Epidermal melanocyte (primary cell): Measurements from ENCODE around the gene PCK1.
A peak's percentile ranks its signal among the peaks of the same experiment; 100 is the strongest.
"Not testable (repeated sequence)": the region's sequence is repeated elsewhere in the genome, so short reads cannot be mapped to it uniquely, and the experiment has no call there.

Source experiments
- DNase-seq: peaks from one replicate; pipeline ENCODE4 v3.0.0; 2011; ENCODE audit warnings: low spot score; ENCODE audit not compliant: insufficient read length

Gene PCK1

DNA sequence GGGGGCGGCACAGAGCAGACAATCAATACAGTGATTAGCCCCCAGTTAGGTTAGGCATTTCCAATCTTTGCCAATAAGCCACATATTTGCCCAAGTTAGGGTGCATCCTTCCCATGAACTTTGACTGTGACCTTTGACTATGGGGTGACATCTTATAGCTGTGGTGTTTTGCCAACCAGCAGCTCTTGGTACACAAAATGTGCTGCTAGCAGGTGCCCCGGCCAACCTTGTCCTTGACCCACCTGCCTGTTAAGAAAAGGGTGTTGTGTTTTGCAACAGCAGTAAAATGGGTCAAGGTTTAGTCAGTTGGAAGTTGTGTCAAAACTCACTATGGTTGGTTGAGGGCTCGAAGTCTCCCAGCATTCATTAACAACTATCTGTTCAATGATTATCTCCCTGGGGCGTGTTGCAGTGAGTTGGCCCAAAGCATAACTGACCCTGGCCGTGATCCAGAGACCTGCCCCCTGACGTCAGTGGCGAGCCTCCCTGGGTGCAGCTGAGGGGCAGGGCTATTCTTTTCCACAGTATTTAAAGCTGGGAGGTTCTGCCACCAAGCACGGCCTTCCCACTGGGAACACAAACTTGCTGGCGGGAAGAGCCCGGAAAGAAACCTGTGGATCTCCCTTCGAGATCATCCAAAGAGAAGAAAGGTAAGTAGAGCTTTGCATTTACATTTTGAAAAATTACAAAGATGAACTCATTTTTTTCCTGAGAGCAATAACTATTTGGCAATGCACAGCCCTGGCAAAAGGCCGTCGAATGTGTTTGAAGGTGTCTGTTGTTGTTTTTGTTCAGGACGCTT lies at the start of gene PCK1:
TSS of gene PCK1 (plus strand) at position 557 of the 802 bp plus-strand sequence. CDS start 302 bp downstream, outside the sequence.
- no peak for DNase-seq

DNA sequence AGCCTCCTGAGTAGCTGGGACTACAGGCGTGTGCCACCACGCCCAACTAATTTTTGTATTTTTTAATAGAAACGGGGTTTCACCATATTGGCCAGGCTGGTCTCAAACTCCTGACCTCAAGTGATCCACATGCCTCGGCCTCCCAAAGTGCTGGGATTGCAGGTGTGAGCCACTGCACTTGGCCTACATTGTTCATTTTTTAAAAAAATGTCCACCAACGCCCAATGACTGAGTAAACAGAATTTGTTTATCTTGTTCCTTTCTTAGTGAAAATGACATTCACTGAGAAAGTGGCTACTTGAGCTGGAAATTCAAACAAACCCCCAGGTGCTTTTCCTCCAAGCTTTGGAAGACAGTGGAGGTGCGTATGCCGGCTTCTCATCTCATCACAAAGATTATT lies 49.2 kb upstream of the PCK1 start:
- DNase-seq: not testable (repeated sequence)

DNA sequence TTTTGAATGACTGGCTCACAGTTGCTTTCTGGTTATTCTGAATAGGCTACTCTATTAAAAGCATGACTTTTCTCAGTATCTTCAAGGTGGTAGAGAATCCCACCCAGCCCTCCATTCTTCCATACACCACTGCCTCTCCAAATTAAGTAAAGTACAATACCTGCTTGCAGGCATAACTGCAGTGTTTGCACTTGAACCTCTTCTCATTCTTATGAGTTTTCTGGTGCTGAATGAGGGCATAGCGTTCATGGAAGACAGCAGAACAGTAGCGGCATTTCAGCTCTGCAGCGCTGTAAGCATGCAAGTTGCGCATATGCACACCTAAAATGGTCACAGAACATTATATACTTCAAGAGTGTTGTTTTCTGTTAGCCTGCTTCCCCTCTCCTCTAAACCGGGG lies 48.5 kb upstream of the PCK1 start:
- no peak for DNase-seq

DNA sequence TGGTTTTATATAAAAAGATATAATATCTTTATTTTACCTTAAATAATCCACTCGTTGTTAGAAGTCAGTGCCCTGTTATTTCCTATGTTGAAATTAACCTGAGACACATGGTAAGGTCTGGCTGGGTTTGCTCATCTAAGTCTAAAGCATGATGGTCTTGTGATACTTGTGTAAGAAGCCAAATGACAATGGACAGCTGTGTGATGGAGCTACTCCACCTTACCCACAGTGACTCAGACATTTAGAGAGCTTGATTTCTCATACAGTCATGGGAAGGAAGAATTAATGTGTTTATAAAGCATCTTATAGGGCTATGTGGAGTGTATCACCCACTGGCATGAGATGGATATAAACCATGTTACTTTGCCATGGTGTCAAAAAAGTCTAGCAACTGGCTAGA lies 47.7 kb upstream of the PCK1 start:
- DNase-seq: no peak

DNA sequence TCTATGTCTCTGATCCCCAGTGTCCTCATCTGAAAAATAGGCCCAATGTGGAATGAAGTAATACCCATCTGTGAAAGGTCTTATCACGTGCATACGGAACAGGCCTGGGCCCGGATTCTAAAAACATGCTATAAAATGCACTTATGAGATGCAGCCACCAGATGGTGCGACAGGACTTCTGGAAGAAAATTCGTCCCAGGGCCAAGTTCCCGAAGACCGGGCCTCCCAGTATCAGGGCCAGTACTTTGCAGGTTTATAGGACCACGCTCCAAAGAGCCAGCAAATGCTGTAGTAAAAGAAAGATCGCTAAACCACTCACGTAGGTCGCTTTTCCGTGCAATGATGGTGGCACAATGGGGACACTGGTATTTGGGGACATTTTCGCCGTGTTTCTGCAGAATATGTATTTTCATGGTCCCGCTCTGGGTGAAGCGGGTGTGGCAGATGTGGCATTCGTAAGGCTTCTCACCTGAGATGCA lies 46.6 kb upstream of the PCK1 start:
- peak; percentile 77 for DNase-seq

DNA sequence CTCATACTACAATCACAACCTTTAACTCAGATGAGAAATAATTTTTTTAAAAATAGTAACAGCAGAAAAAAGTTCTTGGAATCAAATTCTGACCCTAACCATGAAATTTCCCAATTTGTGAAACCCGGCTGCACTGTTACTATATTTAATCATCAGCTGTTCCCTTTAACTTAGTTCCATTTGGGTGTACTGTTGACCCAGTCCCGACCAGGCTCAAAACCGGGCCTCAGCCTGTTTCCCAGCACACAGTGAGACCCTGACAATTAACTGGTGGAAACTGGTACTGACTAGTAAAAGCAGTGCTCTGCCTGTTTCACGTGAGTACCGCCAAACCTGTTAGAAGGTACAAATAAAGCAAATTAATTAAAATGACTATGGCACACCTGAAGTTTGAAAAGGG lies 43.0 kb upstream of the PCK1 start:
- DNase-seq: no peak

DNA sequence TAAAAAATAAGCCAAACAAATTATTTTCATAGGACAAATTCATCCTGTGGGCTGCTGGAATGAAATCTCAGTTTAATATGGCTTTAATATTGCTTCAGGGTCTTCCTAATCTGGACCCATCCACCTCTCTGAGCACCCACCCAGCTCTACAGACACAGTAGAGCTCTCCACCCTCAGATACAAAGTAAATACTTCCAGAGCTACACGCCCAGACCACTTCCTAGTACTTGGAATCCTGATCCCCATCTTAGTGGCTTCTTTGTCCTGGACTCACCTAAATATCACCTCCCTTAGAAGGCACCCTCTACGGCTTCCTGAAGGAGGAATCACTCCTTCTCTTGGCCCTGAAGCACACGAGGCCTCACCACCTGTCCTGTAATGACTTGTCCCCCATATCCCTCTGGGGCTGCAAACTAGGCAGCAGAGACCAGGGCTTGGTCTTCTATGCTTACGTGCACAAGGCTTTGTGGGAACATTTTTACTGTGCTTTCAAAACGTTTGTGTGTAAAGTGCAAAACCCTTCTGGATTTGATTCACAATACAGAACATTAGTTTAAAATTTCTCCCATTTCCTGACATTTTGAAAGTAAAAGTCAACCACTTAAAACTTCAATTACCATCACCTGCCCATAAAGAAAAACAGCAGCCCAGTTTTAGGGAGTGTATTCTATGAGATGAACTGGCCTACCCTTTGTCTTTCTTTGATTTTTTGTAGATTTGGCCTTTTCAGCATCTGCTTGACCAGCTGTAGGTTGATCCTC lies 38.4 kb upstream of the PCK1 start:
- DNase-seq: no peak

DNA sequence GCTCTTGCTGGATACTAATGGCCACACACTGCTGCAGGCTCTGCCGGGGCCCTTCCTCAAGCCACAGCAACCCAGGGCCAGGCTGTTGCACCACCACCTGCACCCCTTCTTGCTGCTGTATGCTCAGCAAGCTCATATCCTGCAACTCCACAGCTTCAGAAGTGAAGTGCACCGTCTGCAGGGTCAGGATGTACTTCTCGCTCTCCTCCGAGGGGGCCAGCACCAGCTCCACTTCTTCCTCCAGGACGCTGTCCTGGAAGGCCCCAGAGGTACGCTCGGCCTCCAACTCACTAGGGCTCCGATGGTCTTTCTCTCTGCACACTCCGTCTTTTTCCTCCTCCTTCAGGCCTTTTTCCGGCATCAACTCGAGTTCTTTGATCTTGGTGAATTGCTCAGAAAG lies 37.1 kb upstream of the PCK1 start:
- DNase-seq: no peak

DNA sequence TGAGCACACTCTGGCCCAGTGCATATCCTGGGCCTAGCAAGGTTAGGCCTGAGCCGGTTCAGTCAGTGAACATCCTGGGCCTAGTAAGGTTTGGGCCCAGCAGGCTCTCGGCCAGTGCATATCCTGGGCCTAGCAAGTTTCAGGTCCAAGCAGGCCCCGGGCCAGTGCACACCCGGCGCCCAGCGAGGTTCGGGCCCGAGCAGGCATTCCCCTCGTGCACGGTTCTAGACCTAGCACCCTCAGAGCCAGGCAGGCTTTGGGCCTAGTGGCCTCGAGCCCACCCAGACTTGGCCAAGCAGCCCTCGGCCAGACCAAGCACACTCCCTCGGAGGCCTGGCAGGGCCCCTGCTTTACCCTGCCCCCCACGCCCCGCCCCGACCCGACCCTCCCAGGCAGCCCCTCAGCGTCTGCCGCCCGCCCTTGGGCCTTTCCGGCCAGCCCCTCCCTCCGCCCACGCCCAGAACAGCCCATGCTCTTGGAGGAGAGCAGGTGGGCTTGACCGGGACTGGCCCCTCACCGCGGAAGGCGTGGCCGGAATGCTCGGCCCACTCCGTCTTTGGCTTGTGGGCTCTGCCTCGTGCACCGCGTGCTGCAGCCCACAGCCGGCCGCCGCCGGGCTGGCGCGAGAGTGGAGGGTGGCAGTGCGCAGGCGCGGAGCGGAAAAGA lies 36.3 kb upstream of the PCK1 start, which contains the start of gene CTCFL:
TSS of gene CTCFL (minus strand) at position 630 of the 666 bp plus-strand sequence. CDS start 935 bp downstream, outside the sequence.
- DNase-seq: no peak

DNA sequence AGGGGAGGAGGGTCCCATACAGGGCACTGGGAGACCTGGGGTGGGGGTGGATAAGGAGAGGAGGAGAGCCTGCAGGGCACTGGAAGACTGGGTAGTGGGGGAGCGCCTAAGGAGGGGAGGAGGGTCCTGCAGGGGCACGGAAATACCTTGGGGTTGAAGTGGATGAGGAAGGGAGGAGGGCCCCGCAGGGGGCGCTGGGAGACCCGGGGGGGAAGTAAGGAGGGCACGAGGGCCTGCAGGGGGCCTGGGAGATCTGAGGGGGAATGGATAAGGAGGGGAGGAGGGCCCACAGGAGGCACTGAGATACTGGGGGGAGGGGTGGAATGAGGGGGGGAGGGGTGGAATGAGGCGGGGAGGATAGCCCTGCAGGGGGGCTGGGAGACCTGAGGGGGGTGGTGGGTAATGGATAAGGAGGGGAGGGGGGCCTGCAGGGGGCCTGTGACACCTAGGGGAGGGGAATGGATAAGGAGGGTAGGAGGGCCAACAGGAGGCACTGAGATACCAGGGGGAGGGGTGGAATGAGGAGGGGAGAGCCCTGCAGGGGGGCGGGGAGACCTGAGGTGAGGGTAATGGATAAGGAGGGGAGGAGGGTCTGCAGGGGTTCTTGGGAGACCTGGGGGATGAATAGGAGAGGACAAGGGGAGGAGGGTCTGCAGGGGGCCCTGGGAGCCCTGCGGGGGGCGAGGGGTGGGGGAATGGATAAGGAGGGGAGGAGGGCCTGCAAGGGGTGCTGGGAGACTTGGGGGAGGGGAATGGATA lies 35.4 kb upstream of the PCK1 start:
- no peak for DNase-seq

DNA sequence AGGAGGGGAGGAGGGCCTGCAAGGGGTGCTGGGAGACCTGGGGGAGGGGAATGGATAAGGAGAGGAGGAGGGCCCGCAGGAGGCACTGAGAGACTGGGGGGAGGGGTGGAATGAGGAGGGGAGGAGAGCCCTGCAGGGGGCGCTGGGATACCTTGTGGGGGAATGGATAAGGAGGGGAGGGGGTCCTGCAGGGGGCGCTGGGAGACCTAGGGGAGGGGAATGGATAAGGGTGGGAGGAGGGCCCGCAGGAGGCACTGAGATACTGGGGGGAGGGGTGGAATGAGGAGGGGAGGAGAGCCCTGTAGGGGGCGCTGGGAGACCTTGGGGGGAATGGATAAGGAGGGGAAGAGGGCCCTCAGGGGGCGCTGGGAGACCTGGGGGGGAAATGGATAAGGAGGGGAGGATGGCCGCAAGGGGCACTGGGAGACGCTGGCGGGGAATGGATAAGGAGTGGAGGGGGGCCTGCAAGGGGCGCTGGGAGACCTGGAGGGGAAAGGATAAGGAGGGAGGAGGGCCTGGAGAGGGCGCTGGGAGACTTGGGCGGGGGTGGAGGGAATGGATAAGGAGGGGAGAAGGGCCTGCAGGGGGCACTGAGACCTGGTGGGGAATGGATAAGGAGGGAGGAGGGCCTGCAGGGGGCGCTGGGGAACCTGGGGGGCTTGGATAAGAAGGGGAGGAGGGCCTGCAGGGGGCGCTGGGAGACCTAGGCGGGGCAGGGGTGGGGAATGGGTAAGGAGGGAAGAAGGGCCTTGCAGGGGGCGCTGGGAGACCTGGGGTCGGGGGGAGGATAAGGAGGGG lies 34.6 kb upstream of the PCK1 start:
- no peak for DNase-seq

DNA sequence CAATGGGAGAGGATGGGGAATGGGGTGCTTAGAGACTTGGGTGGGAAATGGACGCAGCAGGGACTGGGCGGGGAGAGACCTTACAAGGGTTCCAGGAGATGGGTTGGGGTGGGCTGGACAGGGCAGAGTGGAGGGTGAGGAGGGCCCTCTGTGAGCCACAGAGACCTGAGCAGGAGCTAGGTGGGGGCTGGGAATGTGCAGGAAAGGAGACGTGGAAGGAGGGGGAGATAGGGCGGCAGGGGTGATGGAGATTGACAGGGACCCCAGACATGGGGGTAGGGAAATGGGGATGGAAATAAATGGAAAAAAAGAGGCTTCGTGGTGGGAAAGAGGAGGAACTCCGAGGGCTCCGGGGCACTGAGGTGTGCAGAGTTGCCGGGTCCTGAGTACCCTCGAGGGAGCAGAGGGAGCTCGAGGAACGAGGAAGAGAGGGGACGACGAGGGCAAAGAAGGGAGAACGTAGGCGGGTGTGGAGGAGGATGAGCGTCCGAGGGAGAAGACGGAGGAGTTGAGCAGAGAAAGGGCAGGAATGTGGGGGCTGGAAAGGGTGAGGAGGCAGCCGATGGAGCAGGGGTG lies 33.9 kb upstream of the PCK1 start:
- DNase-seq: no peak

DNA sequence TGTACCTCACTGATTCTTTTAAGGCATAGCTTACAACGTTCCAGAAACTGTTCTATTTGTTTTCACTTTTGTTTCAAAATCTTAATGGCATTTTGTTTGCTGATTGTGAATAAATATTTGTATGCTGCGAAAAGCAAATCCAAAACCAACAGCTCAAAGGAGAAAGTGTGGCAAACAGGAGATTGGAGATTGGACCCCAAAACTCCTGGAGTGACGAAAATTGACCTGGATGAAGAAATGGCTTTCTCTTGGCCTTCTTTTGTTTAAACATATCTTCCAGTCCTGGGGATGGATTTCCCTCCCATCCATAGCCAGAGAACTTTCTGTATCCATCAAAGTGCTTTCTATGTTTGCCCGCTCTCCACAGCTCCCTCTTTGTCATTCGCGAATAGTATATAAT lies 33.2 kb upstream of the PCK1 start:
- no peak for DNase-seq

DNA sequence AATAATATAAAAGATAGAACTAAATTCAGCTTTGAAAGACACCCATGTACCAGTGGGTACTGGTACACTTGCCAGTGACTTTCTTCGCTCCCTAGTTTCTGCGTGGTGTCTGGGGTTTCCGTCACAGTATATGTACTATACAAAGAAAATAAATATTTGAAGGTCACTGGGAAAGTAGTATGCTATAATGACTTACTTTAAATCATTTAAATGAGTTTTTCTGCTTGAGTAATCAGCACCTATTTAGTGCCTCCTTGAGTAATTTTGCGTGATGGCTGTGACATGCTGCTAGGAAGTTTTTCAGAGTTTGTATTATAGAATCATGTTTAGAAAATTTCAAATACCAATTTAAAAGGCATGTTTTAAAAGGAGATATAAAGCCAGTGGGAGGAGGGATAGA lies 32.8 kb upstream of the PCK1 start:
- DNase-seq: no peak

DNA sequence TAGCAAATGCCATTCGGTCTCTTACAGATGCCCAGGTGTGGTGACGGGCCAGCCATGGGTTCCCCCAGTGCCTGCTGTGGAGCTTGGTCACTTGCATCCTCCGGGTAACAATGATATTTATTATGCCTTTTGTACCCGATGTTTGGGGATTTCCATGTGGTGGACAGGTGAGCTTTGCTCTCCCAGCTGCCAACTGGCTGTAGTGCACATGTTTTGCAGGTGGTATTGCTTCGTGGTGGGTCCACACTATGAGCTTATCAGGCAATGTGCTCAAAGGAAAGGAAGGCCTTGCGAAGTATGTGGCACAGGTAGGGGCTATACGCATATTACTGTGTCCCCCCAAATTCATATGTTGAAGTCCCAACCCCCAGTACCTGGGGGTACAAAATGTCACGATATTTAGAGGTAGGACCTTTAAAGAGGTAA lies 31.7 kb upstream of the PCK1 start:
- no peak for DNase-seq

DNA sequence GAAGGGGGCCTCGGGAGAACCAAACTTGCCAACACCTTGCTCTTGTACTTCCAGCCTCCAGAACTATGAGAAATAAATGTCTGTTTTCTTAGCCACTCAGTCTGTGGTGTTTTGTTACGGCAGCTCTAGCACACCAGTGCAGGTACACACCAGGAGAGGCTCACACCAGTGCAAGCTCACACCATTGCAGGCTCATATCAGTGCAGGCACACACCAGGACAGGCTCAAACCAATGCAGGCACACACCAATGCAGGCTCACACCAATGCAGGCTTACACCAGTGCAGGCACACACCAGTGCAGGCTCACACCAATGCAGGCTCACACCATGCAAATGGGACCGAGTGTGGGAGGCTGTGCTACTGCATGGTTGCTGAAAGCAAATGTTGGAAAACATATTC lies 31.1 kb upstream of the PCK1 start:
- DNase-seq: no peak

DNA sequence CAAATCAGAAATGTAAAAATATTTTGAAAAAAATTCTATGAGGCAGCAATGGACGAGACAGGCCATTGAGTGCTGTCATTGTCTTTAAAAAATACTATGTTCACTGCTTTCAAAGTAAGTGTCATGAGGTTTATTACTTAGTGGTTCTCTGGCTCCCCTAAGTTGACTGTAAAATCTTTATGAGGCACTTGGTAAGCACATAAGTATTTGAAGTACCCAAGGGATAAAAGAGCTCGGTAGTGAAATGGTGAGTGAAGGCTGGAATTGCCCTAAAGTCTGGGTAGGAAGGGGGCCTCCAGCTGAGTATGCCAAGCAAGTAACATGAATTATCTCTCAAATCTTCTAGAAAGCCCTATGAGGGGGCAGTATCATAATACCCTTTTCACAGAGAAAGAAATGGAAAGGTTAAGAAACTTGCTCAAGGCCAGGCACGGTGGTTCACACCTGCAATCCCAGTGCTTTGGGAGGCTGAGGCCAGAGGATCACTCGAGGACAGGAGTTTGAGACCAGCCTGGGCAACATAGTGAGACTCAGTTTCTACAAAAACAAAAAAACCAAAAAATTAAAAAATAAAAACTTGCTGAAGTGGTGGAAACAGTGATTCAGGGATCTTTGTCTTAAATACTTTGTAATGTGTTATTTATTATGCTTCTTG lies 30.5 kb upstream of the PCK1 start:
- no peak for DNase-seq

DNA sequence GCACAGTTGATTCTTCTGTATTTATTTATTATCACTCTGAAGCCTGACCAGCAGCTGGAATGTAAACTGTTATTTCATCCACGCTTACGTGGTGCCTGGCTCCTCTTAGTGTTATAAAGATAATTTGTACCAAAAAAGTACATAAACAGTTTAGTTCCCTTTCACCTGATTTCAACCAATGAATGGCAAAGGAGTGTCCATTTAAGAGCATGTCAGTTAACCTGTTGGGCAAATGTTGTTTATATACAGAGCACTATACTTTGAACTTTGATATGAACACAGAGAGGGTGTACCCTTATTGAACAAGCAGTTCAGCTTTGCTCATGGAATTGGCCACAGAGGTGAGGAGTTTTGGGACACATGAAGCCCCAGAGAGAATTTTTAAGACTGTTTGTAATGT lies 28.8 kb upstream of the PCK1 start:
- DNase-seq: no peak

DNA sequence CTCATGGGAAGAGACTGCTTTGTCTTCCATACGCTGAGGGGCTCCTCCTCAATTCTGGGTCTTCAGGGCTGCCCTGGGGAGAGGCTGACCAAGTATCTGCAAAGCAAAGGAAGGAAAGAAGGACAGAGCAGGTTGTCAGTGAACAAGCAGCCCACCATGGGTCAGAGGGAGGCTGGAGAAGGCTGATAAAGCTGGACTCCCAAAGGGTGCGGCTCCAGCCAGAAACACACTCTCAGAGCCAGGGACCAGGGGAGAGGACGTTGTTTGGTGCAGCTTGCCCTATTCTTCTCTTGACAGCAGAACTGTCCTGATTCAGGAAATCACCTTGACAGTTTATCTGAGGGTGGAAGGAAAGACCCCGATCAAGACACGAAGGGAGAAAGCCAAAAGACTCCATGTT lies 25.6 kb upstream of the PCK1 start:
- no peak for DNase-seq
